Smooth muscle cell (in vitro differentiated cells): Measurements from ENCODE around the gene ME3. TPM values are rescaled to one million over a fixed set of nuclear protein-coding genes. Genes with fewer than 3 reads are reported as not detected.

Experiments used
- DNase-seq: peaks from one replicate; lab custom pipeline; 2025; ENCODE audit not compliant: unreplicated experiment; lab: John Stamatoyannopoulos, UW
- H2AFZ ChIP-seq: fragments of 200-600 bp; sonication (generic); 2 replicates; pipeline ENCODE4 v1.6.0; 2016; ENCODE audit warnings: antibody characterized with exemption, low read depth, mild to moderate bottlenecking
- H3F3A ChIP-seq: fragments of 200-600 bp; sonication (generic); 2 replicates; pipeline ENCODE4 v1.6.0; 2017; ENCODE audit warnings: antibody characterized with exemption, low read depth
- H3K27ac ChIP-seq: fragments of 200-600 bp; sonication (generic); 2 replicates; pipeline ENCODE4 v1.5.1; 2016; ENCODE audit warnings: low read depth, mild to moderate bottlenecking
- H3K27me3 ChIP-seq: fragments of 200-600 bp; sonication (generic); 2 replicates; pipeline ENCODE4 v1.6.1; 2016; ENCODE audit warnings: low read depth, mild to moderate bottlenecking
- H3K36me3 ChIP-seq: fragments of 200-600 bp; sonication (generic); 2 replicates; pipeline ENCODE4 v1.5.1; 2016; ENCODE audit warnings: low read depth
- H3K4me1 ChIP-seq: fragments of 200-600 bp; sonication (generic); 2 replicates; pipeline ENCODE4 v1.5.1; 2016; ENCODE audit warnings: low read depth
- H3K4me2 ChIP-seq: fragments of 200-600 bp; sonication (generic); 2 replicates; pipeline ENCODE4 v1.6.0; 2016; ENCODE audit warnings: mild to moderate bottlenecking
- H3K4me3 ChIP-seq: fragments of 200-600 bp; sonication (generic); 2 replicates; pipeline ENCODE4 v1.5.1; 2016; ENCODE audit warnings: mild to moderate bottlenecking
- H3K79me2 ChIP-seq: fragments of 200-600 bp; sonication (generic); 2 replicates; pipeline ENCODE4 v1.6.0; 2016; ENCODE audit warnings: low read depth, mild to moderate bottlenecking
- H3K9ac ChIP-seq: fragments of 200-600 bp; sonication (generic); 2 replicates; pipeline ENCODE4 v1.6.0; 2016; ENCODE audit warnings: low read depth
- H3K9me3 ChIP-seq: fragments of 200-600 bp; sonication (generic); replicated peaks from 2 replicates; pipeline ENCODE4 v1.5.1; 2016; ENCODE audit warnings: low read depth
- H4K20me1 ChIP-seq: fragments of 200-600 bp; sonication (generic); 2 replicates; pipeline ENCODE4 v1.6.0; 2016; ENCODE audit warnings: low read depth
- WGBS: methylation state at CpG from one replicate; pipeline ENCODE4 v1.1.7; 2016; ENCODE audit warnings: low lambda C conversion rate; 5-methylcytosine and 5-hydroxymethylcytosine counted together
- polyA plus RNA-seq: library from polyadenylated mRNA; unstranded; fragments of >200 nt; fragmentation: Nextera tagmentation; extraction: Ambion mirVana; gene quantifications from 2 replicates; pipeline ENCODE4 v1.2.1, GENCODE V29; 2016
- total RNA-seq: library from RNA; depleted of rRNA; stranded (reverse); fragments of >200 nt; gene quantifications from 2 replicates; pipeline ENCODE4 v1.2.3, GENCODE V29; 2014
- TF ChIP-seq, protein P1 (sequence below): fragments of 200-600 bp; sonication (generic); IDR thresholded peaks from 2 replicates; pipeline ENCODE4 v1.5.1; 2017; ENCODE audit warnings: borderline replicate concordance, mild to moderate bottlenecking, antibody characterized with exemption; ENCODE audit not compliant: insufficient read depth, poor library complexity, severe bottlenecking

Gene ME3
- total and polyA plus RNA-seq, 2 experiments from 2014 or later, result 4.2 to 8.4 TPM

GRCh38 chr11:86673055-86673843 lies 833 bp upstream of the ME3 start:
- WGBS, result 92% methylated on average over 8 of the region's 8 CpGs
- Histone ChIP-seq H3K4me2 (no peak overlapping the region), H3K27ac (no peak overlapping the region)

DNA sequence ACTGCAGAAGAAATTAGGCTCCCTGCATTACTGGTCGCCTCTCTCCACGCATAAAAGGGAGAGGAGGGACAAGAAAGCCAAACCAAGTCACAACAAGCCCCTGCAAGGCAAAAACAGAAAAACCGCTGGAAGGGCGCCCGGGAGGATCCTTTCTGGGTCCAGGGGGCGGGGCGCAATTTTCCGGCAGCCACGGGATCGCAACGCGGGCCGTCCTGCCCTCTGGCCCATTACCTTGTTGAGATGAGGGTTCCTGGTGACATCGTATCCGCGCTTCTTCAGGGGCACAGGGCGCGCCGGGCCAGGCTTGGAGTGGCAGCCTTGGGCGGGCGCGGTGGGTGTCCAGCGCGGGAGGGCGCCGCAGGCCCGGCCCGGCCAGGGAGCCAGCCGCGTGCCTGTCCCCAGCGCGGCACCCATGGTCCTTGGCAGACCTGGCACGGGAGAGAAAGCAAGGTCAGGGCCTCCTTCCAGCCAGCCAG lies 847 bp downstream of the ME3 start:
- no peaks in the 10 kb centered on the region for H3K9me3 ChIP-seq
- H3K27ac ChIP-seq, result no peak overlapping the region
- no peaks in the 10 kb centered on the region for H3K27me3 ChIP-seq
- H2AFZ ChIP-seq, result peak overlapping the region; percentile 92
- no peaks in the 10 kb centered on the region for H3K79me2 ChIP-seq
- 3% methylated on average over 26 of the region's 33 CpGs for WGBS
- DNase-seq, result no peak
- no peaks in the 10 kb centered on the region for H3K36me3 ChIP-seq
- H3K4me3 ChIP-seq, result peak overlapping the region; percentile 83
- peak overlapping the region; percentile 88 for H3K4me2 ChIP-seq
- H3K4me1 ChIP-seq, result peaks cover 38% of the 10 kb centered on the region
- TF ChIP-seq, protein P1, sequence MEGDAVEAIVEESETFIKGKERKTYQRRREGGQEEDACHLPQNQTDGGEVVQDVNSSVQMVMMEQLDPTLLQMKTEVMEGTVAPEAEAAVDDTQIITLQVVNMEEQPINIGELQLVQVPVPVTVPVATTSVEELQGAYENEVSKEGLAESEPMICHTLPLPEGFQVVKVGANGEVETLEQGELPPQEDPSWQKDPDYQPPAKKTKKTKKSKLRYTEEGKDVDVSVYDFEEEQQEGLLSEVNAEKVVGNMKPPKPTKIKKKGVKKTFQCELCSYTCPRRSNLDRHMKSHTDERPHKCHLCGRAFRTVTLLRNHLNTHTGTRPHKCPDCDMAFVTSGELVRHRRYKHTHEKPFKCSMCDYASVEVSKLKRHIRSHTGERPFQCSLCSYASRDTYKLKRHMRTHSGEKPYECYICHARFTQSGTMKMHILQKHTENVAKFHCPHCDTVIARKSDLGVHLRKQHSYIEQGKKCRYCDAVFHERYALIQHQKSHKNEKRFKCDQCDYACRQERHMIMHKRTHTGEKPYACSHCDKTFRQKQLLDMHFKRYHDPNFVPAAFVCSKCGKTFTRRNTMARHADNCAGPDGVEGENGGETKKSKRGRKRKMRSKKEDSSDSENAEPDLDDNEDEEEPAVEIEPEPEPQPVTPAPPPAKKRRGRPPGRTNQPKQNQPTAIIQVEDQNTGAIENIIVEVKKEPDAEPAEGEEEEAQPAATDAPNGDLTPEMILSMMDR, result no peak
- no peaks in the 10 kb centered on the region for H4K20me1 ChIP-seq
- H3K9ac ChIP-seq, result peak overlapping the region; percentile 46
- H3F3A ChIP-seq, result no peaks in the 10 kb centered on the region

More at GRCh38 chr11:86673055-86673843, 833 bp upstream of the ME3 start:
- TF ChIP-seq, protein P1, result no peak
- Histone ChIP-seq H3K9me3 (no peaks in the 10 kb centered on the region), H3K4me1 (peaks cover 53% of the 10 kb centered on the region), H3K79me2 (no peaks in the 10 kb centered on the region), H3F3A (peaks cover 8% of the 10 kb centered on the region), H3K36me3 (no peaks in the 10 kb centered on the region), H2AFZ (no peak overlapping the region), H3K27me3 (no peaks in the 10 kb centered on the region), H3K9ac (no peak overlapping the region), H4K20me1 (no peaks in the 10 kb centered on the region), H3K4me3 (no peak overlapping the region)
- DNase-seq, result no peak

DNA sequence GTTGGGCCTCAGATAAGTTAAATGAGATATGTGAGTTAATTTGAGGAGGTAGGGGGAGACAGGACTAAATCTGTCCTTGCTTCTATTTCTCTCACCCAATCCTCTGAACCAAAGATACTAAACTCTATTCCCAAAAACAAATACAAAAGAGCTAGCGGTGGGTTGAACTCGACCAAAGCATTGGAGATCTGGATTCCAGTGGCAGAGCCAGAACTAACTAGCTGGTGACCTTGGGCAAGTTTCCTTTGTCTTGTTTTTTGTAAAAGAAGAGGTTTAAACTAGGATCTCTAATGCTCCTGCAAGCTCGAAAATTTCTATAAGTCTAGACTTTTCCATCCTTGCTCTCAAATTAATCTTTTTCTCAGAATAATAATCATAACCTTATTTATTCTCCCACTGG lies 1.5 kb downstream of the ME3 start:
- Histone ChIP-seq H3K27me3 (no peaks in the 10 kb centered on the region), H3K36me3 (no peaks in the 10 kb centered on the region), H3K4me2 (peak overlapping the region; percentile 88), H2AFZ (no peak overlapping the region), H3F3A (no peaks in the 10 kb centered on the region), H3K4me3 (peak overlapping the region; percentile 83), H3K9ac (no peak overlapping the region), H3K79me2 (no peaks in the 10 kb centered on the region), H3K9me3 (no peaks in the 10 kb centered on the region), H3K4me1 (peaks cover 32% of the 10 kb centered on the region), H4K20me1 (no peaks in the 10 kb centered on the region), H3K27ac (no peak overlapping the region)
- TF ChIP-seq, protein P1, result no peak
- 80% methylated on average over 3 of the region's 3 CpGs for WGBS
- no peak for DNase-seq

- no peaks in the 10 kb centered on the region for H3K79me2 ChIP-seq
- no peak overlapping the region for H3K4me3 ChIP-seq
- H3F3A ChIP-seq, result no peaks in the 10 kb centered on the region
- no peaks in the 10 kb centered on the region for H3K27me3 ChIP-seq
- no peak overlapping the region for H2AFZ ChIP-seq
- no peak overlapping the region for H3K9ac ChIP-seq
- WGBS, result 48% methylated on average over 5 of the region's 5 CpGs
- no peak overlapping the region for H3K4me2 ChIP-seq
- TF ChIP-seq, protein P1, result no peak
- no peak overlapping the region for H3K27ac ChIP-seq
- no peaks in the 10 kb centered on the region for H3K9me3 ChIP-seq
- peaks cover 25% of the 10 kb centered on the region for H3K4me1 ChIP-seq
- no peak for DNase-seq
- H4K20me1 ChIP-seq, result no peaks in the 10 kb centered on the region
- H3K36me3 ChIP-seq, result no peaks in the 10 kb centered on the region
Observed at GRCh38 chr11:86670181-86670580, 2.2 kb downstream of the ME3 start.
